Stimulated activated CD4-positive, alpha-beta T cell treated with anti-CD3 and anti-CD28 coated beads, Interleukin-2, amount 100 ng/mL, for 4 hours (primary cell): ENCODE results near the gene MIEF1.

ENCODE experiments used
- DNase-seq: peaks from one replicate; pipeline ENCODE4 v3.0.0-alpha.2; 2020; ENCODE audit warnings: low read depth

The MIEF1 gene

DNA sequence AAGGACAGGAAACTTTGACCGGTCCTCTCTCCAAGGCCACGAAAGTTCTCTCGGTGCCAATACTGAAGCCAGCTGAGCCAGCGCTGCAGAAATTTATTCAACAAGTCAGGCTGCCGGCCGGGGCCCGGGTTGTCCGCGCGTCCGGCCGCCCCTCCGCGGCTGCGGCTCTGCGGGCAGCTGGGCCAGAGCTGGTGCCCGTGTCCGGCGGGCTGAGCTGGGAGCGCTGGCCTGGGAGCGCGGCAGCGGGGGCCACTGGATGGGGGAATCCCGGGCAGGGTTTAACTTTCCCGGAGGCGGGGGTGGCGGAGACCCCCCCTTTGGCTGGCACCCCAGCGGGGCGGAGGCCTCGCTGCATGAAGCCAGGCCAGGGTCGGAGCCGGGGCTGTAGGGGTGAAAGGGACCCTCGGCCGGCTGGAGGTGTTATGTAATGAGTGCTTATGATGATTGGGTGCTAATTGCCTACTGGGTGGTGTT lies 56.2 kb downstream of the MIEF1 start:
- no peak for DNase-seq

DNA sequence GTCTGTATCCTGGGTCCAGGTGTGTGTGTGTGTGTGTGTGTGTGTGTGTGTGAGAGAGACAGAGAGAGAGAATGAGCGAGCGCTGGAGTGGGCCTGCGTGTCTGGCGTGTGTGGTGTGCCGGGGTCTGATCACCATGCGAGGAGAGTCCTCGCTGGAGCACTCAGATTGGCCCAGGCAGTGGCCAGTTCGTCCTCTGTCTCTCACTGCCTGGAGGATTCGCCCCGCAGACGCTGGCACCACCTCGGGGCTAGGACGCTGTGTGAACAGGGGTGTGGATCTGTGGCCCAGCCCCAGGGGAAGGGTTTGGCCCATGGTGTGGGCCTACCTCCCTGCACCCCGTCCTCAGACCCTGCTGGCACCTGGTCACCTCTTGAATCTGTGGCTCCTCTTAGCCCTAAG lies 56.9 kb downstream of the MIEF1 start:
- DNase-seq = no peak

DNA sequence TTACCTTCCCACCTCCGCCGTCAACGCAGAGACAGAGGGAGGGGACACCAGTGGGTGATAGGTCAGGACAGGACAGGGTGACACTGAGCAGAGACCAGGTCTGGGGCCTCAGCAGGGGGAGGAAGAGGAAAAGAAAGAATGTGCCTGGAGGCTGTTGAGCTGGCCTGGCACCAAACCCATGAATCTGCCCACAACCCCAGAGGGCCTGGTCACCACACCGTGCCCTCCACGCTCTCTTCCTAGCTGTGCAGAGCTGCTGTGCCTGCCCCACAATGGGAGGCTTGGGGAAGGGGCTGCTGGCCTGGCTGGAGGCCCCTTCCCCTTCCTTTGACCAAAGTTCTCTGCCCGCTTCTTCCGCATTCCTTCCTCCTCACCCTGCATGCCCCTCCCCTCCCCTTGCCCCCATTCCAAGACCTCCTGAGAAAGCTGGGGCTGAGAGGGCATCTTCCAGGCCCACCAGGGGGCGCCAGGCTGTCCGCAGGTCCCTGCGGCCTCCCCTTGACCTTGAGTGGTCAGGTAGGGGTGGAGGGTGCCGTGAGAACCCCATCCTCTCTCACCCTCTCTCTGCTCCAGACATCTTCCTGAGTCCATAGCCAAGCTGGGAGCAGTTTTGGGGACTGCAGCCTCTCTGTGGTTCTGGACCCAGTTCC lies 57.5 kb downstream of the MIEF1 start:
- DNase-seq = no peak

DNA sequence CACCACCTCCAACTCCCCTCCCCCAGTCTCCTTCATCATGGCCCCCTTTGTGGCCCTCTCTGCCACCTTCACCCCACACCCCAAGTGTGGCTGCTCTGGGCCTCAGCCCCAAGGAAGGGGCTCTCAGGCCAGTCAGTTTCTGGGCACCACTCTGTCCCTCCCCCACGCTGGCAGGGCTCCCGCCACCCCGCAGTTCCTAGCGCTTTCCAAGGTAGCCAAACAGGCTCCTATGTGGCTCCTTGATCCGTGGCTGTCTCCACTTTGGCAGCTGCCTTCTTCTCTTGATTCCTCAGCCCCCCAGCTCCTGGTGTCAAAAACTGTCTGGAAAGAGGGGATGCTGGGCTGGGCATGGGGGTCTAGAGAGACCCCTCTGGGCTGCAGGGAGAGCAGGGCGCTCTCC lies 58.0 kb downstream of the MIEF1 start:
- no peak for DNase-seq

DNA sequence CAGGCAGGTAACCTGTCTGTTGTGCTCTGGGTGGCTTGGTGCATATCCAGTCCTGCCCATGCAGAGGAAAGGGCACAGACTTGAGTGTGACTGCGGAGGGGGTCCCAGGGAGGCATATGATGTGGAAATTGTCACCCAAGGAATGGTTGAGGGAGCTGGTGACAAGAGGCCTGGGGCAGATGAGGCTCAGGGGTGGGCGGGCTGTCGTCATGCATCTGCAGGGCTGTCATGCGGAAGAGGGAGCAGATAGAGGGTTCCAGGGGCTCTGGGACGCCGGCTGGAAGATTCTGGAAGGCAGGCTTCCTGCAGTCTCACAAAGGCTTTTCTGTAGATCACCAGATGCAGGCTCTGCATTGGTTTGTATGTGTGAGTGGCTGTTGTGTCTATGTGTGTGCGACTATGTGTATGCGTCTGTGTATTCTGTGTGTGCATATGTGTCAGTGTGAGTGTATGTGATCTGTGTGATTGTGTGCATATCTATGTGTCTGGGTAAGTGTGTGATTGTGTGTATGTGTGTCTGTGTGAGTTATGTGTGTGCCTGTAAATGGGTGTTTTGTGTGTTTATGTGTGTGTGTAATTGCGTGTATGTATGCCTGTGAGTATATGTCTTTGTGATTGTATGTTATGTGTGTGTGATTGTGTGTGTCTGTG lies 60.9 kb downstream of the MIEF1 start:
- DNase-seq = no peak

DNA sequence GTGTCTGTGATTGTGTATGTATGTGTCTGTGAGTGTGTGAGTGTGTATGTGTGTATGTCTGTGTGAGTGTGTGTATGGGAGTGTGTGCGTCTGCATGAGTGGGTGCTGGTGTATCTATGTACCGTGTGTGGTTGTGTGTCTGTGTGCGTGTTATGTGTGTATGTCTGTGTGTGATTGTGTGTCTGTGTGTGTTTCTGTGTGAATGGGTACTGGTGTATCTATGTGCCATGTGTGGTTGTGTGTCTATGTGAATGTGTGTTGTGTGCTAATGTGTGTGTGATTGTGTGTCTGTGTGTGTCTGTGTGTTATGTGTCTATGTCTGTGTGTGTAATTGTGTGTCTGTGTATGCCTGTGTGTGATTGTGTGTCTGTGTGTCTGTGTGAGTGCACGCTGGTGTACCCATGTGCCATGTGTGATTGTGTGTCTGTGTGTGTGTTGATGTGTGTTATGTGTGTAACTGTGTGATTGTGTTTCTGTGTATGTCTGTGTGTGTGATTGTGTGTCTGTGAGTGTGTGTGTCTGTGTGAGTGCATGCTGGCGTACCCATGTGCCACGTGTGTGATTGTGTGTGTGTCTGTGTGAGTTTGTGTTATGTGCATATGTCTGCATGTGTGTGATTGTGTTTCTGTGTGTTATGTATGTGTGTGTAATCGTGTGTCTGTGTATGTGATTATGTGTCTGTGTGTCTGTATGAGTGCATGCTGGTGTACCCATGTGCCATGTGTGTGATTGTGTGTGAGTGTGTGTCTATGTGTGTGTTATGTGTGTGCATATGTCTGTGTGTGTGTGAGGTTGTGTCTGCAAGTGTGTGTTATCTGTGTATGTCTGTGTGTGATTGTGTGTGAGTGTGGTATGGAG lies 61.7 kb downstream of the MIEF1 start:
- DNase-seq = no peak

DNA sequence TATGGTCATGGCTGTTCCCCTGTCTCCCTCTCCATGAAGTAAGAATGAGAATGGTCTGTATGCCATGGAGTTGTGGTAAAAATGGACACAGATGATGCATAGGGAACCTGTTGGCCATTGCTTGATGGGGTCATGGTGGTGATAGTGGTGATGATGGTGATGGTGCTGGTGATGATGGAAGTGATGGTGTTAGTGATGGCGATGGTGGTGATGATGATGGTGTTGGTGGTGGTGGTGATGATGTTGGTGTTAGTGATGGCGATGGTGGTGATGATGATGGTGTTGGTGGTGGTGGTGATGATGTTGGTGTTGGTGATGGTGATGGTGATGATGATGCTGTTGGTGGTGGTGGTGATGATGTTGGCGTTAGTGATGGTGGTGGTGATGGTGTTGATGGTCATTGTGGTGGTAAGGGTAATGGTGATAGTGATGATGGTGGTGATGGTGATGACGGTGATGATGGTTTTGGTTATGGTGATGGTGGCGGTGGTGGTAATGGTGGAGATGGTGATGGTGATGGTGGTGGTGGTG lies 63.4 kb downstream of the MIEF1 start:
- DNase-seq = no peak

DNA sequence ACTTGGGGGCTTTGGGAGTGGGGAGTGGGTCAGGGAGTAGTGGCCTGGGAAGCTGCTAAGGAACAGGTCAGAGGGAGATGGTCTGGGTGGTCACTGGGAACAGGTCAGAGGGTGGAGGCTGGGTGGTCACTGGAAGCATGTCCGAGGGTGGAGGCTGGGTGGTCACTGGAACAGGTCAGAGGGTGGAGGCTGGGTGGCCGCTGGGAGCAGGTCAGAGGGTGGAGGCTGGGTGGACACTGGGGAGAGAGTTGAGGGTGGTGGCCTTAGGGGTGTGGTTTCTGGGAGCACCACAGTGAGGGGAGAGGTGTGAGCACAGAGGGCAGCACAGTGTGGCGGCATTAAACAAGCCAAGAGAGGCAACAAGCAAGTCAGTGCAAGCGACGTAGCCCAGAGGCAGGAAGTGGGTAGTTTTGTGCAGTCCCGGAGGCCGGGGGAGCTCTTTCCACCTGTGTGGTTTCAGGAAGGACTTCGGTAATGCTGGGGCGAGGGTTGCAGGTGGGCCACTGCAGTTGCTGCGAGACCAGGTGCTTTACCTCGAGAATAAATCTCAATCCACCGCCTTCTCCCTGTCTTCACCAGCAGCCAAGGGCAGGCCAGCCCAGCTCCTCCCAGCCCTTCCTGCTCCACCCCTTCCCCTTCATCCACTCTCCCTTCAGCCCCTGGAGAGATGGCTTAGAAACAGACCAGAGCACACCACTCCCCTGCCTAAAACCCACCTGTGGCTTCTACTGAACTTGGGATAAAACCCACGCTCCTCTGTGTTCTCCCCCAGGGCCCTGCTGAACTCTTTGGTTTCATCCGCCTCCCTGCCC lies 65.3 kb downstream of the MIEF1 start:
- DNase-seq = no peak
